Brain pericyte (primary cell): Measurements from ENCODE around the gene CD200R1L.

Source experiments
- DNase-seq: peaks from one replicate; pipeline ENCODE4 v3.0.0-alpha.2; 2012; ENCODE audit warnings: low read depth, low spot score

The CD200R1L gene

GRCh38 chr3:112791736-112792135, 54.9 kb downstream of the CD200R1L start:
- DNase-seq, result no peak

- DNase-seq, result no peak
Measured at GRCh38 chr3:112789787-112790186, 56.9 kb downstream of the CD200R1L start.

DNA sequence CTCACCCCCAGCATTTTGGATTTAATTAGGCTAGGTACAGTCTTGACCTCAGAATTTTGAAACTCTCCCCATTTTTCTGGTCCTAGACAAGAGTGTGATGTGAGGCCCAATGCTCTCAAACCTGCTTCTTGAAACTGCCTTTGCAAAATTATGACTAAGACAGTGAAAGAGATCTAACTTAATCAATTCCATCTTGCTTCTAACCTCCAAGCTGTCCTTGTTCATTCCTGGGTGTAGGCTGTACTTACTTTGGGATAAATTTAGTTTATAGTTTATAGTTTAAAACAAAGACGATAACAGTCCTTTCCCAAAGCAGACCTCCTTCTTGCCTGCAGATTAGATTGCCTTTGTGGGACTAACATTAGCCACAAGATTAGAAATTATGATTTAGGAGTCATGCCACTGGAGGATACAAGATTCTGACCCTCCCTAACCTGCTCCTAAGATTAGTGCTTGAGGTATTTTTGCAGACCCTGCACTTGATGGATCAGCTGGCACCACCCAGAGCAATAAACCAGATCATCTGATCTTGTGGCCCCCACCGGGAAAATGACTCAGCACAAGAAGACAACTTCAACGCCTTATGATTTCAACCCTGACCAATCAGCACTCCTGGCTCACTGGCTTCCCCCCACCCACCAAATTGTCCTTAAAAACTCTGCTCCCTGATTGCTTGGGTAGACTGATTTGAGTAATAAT, 59.6 kb downstream of the CD200R1L start:
- no peak for DNase-seq

DNA sequence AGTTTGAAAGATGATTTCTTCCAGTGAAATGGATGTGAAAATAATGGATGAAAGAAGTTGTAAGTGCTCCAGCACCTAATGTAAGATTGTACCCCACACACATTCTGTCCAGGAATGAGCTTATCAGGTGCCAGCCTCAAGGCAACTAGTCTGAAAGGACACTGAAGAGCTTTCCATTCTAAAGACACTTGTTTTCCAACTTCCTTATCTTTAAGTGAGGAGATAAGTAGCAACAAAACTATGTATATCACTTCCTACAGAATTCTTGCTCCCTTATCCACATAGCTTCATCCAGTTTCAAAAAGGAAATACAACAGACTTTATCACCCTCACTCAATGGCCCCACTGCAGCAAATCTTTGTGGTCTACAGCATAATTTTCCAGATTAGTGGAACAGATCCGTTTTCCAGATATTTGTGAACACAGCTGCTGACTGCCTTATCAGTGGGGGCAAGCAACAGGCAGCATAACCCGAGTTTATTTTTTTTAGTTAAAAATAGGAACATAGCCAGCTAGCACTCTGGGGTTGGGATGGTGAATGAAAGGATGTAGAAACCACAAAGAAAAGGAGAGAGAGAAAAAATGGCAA, 60.6 kb downstream of the CD200R1L start:
- DNase-seq, result no peak

- no peak for DNase-seq
Measured at GRCh38 chr3:112785321-112786001, 61.2 kb downstream of the CD200R1L start.

GRCh38 chr3:112782491-112782890, 64.2 kb downstream of the CD200R1L start:
- no peak for DNase-seq

GRCh38 chr3:112781599-112781998, 65.1 kb downstream of the CD200R1L start:
- DNase-seq, result no peak

DNA sequence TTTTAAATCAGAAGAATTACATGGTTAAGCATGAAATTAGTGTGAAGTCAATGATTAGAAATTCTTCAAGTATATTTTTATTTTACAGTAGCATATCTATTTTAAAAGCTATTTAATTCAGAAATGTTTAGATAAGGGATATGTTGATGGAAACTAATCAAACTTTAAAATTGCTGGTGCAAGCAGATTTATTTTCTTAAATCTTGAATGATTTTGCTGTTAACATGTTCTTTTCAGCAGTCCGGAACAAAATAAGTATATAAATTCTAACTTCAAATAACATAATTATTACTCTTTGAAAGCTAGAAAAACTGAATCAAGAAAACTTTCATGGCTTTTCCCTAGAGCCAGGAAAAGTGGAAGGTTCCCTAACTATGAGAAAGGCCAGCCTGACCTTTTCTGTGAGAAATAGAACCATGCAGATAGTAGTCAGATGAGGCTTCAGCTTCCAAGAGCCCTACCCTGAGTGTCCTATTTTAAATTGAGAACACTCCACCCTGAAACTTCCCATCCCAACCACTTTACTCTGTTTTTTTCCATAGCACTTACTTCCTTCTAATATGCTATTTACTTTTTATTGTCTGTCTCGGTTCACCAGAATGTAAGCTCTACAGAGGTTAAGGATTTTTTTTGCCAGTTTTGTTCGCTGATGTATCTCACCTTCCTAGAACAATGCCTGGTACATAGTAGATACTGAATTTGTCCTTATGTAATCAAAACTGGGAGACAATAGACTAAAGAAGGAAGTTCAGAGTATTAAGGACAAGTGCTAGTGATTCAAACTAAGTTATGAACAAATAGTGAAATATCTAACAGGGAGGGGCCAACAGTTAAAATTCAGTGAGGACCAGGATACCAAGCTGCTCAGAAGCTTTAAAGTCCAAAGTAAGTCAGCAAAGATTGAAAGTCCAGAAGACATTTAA, 66.8 kb downstream of the CD200R1L start:
- DNase-seq, result no peak

- no peak for DNase-seq
Measured at GRCh38 chr3:112779011-112779410, 67.7 kb downstream of the CD200R1L start.

GRCh38 chr3:112778353-112778948, 68.2 kb downstream of the CD200R1L start:
- DNase-seq, result no peak

GRCh38 chr3:112777811-112778210, 68.9 kb downstream of the CD200R1L start:
- no peak for DNase-seq

GRCh38 chr3:112776836-112777235, 69.8 kb downstream of the CD200R1L start:
- DNase-seq, result no peak

- no peak for DNase-seq
Measured at GRCh38 chr3:112776000-112776399, 70.7 kb downstream of the CD200R1L start.

DNA sequence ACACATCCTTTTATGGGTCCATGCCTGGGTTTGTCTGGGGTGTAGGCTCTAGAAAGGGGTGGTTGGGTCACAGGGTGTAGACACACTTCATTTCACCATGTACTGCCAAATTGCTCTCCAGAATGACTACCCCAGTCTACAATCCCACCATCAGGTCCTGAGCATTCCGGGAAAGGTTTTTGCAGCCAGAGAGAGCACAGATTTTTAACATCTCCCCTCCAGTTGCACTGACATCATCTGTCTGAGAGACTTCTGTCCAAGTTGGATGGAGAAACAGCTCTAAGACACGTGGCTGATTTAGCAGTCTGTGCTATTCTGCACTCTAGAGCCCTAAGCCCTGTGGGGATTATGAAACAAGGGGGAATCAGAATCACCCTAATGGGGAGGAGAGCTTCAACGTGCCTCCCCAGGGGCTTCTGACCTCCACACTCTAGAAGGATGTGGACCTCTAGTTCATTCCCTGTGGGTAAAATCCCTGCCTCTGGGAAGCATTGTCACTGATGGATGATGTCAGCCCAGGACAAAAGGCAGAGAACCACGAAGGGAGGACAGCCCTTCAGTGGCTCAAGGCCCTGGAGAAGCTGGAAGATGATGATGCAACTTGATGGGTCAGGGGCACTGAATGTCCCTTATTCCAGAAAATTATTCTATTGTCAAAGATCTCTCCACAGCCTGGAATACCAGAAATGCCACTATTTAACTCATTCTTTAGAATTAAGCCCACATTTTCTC, 71.5 kb downstream of the CD200R1L start:
- DNase-seq, result no peak

DNA sequence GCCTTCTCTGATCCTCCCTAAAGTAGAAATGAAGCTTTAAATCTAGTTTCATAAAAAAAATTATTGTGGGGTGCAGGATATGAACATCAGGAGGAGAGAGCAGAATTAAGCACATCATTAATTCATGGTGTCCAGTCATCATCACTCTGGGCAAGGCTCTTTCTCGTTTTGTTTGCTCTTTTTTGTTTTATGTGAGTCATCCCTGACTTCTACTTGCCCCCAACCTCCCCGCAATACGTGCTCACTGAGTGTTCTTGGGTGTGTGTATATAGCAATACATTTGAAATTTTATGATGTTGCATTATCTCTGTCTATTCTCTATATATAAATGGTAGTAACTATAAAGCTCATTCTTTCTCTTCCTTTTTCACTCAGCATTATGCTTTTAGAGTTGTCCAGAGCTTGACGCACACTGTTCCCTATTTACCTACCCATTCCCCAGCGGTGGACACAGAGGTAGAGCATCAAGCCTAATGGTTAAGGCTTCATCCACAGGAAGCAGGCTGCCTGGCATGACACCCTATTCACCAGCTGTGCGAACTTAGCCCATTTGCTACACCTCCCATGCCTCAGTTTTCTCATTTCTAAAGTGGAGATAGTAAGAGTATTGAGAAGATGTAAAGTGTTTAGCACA, 72.3 kb downstream of the CD200R1L start:
- DNase-seq, result no peak

- no peak for DNase-seq
Measured at GRCh38 chr3:112773864-112774263, 72.8 kb downstream of the CD200R1L start.

DNA sequence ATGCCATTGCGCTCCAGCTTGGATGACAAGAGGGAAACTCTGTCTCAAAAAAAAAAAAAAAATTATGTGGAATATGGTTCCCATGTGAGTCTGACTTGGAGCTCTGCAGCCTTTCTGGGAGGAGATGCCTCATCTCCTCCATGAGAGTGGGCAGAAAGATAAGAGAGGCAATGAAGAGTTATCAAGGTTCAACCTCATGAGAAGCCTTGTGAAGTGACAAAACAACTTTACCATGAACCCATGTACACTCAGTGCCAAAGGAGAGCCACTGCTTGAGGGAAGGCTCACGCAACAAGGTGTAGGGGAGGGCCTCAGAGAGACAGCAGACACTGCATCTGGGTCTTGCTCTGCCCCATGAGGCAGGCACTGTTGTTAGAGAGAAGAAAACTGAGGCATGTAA, 75.7 kb downstream of the CD200R1L start:
- no peak for DNase-seq

GRCh38 chr3:112770032-112770626, 76.5 kb downstream of the CD200R1L start:
- DNase-seq, result no peak

DNA sequence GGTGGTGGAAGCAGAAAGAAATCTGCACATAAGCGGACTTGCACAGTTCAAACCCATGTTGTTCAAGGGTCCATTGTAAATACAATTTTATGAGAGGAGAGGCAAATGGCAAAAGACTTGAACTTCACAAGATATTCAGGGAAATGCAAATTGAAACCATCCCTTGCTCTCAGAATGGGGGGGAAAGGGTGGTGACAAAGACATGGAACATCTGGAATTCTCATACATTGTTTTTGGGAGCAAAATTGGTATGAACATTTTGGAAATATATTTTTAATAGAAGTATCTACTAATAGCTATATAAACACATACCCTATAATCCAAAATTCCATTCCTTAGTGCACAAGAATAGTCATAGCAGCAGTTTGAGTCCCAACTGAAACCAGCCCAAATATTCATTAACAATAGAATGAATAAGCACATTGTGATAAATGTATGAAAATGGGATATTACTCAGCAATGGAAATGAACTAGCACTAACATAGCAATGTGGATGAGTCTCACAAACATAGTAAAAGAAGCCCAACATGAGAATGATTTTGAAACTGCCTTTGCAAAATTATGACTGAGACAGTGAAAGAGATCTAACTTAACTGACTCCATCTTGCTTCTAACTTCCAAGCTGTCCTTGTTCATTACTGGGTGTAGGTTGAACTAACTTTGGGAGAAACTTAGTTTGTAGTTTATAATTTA, 77.2 kb downstream of the CD200R1L start:
- no peak for DNase-seq
